Muscle layer of colon (tissue), 2 donors: ENCODE data around the gene KIF1A.

Experiments used
- H3K27ac ChIP-seq: one replicate; pipeline ENCODE4 v1.7.0; 2013; ENCODE audit warnings: low read depth, mild to moderate bottlenecking, low read length, moderate library complexity
- H3K27me3 ChIP-seq, 2 donors: one replicate each; pipeline ENCODE4 v1.7.0; 2013; ENCODE audit warnings: low read length in 2 of 2, mild to moderate bottlenecking in 2 of 2; ENCODE audit not compliant: insufficient read depth in 2 of 2, control insufficient read depth in 1 of 2
- H3K36me3 ChIP-seq: one replicate; pipeline ENCODE4 v1.7.0; 2013; ENCODE audit warnings: mild to moderate bottlenecking, low read length; ENCODE audit not compliant: insufficient read depth
- H3K4me1 ChIP-seq: one replicate; pipeline ENCODE4 v1.7.0; 2013; ENCODE audit warnings: mild to moderate bottlenecking, low read length; ENCODE audit not compliant: insufficient read depth
- H3K4me3 ChIP-seq, 2 donors: one replicate each; pipeline ENCODE4 v1.7.0; 2013; ENCODE audit warnings: low read length in 2 of 2, low read depth in 1 of 2, mild to moderate bottlenecking in 1 of 2, moderate library complexity in 1 of 2
- H3K9ac ChIP-seq: one replicate; pipeline ENCODE4 v1.7.0; 2013; ENCODE audit warnings: low read length
- H3K9me3 ChIP-seq: one replicate; pipeline ENCODE4 v1.7.0; 2013; ENCODE audit warnings: mild to moderate bottlenecking, low read length
- donor health status: abdominal sarcoma.
- donor health status: Adenocarcinoma of cecum.

The KIF1A gene

GRCh38 chr2:240819858-240820606 is at the start of gene KIF1A:
Gene KIF1A (minus strand): TSS chr2:240820219. CDS start chr2:240797752, 22,467 bp downstream.
- Histone ChIP-seq H3K4me3 (no peak within 1 kb of the TSS), H3K27ac (no peak within 1 kb of the TSS), H3K36me3 (no peaks in the 10 kb centered on the region), H3K4me1 (no peaks in the 10 kb centered on the region), H3K9ac (no peak within 1 kb of the TSS), H3K9me3 (peaks cover 5% of the 10 kb centered on the region), H3K27me3 (peaks cover 10 to 54% of the 10 kb centered on the region in 2 donors)

- no peak overlapping the region for H3K27ac ChIP-seq
Observed at GRCh38 chr2:240869109-240869955, 49.3 kb upstream of the KIF1A start.

GRCh38 chr2:240868286-240869108 is 48.5 kb upstream of the KIF1A start, which contains the start of gene AGXT:
Gene AGXT (plus strand): TSS chr2:240868824. CDS start chr2:240868866, 42 bp downstream.
- no peaks in the 10 kb centered on the region for H3K36me3 ChIP-seq
- H3K4me3 ChIP-seq = no peak within 1 kb of the TSS
- H3K9me3 ChIP-seq = no peaks in the 10 kb centered on the region
- peaks cover 0 to 4% of the 10 kb centered on the region in 2 donors for H3K27me3 ChIP-seq
- H3K4me1 ChIP-seq = no peaks in the 10 kb centered on the region
- H3K27ac ChIP-seq = no peak within 1 kb of the TSS
- H3K9ac ChIP-seq = no peak within 1 kb of the TSS

More at GRCh38 chr2:240869109-240869955, 49.3 kb upstream of the KIF1A start:
- Histone ChIP-seq H3K4me3 (no peak overlapping the region), H3K36me3 (no peaks in the 10 kb centered on the region), H3K9ac (no peak overlapping the region), H3K9me3 (no peaks in the 10 kb centered on the region), H3K4me1 (no peaks in the 10 kb centered on the region), H3K27me3 (peaks cover 0 to 4% of the 10 kb centered on the region in 2 donors)

GRCh38 chr2:240865391-240865790 is 45.4 kb upstream of the KIF1A start:
- Histone ChIP-seq H3K4me3 (no peak overlapping the region), H3K9ac (no peak overlapping the region), H3K27me3 (peaks cover 0 to 4% of the 10 kb centered on the region in 2 donors), H3K4me1 (no peaks in the 10 kb centered on the region), H3K27ac (no peak overlapping the region), H3K36me3 (no peaks in the 10 kb centered on the region), H3K9me3 (no peaks in the 10 kb centered on the region)

- no peak overlapping the region for H3K4me3 ChIP-seq
- H3K27ac ChIP-seq = no peak overlapping the region
- H3K36me3 ChIP-seq = no peaks in the 10 kb centered on the region
- H3K27me3 ChIP-seq = peaks cover 0 to 4% of the 10 kb centered on the region in 2 donors
- no peaks in the 10 kb centered on the region for H3K4me1 ChIP-seq
- H3K9me3 ChIP-seq = no peaks in the 10 kb centered on the region
- no peak overlapping the region for H3K9ac ChIP-seq
Observed at GRCh38 chr2:240864475-240864874, 44.5 kb upstream of the KIF1A start.

- no peaks in the 10 kb centered on the region for H3K9me3 ChIP-seq
- H3K4me1 ChIP-seq = no peaks in the 10 kb centered on the region
- no peaks in the 10 kb centered on the region for H3K36me3 ChIP-seq
- H3K4me3 ChIP-seq = no peak overlapping the region
- no peak overlapping the region for H3K9ac ChIP-seq
- H3K27me3 ChIP-seq = no peaks in the 10 kb centered on the region
- no peak overlapping the region for H3K27ac ChIP-seq
Observed at GRCh38 chr2:240861547-240861946, 41.5 kb upstream of the KIF1A start.

GRCh38 chr2:240858871-240859270 is 38.9 kb upstream of the KIF1A start:
- Histone ChIP-seq H3K27ac (no peak overlapping the region), H3K9me3 (no peaks in the 10 kb centered on the region), H3K4me1 (no peaks in the 10 kb centered on the region), H3K27me3 (no peaks in the 10 kb centered on the region), H3K4me3 (no peak overlapping the region), H3K36me3 (no peaks in the 10 kb centered on the region), H3K9ac (no peak overlapping the region)

GRCh38 chr2:240858321-240858720 is 38.3 kb upstream of the KIF1A start:
- no peak overlapping the region for H3K9ac ChIP-seq
- H3K36me3 ChIP-seq = no peaks in the 10 kb centered on the region
- H3K27ac ChIP-seq = no peak overlapping the region
- H3K27me3 ChIP-seq = no peaks in the 10 kb centered on the region
- H3K4me1 ChIP-seq = no peaks in the 10 kb centered on the region
- no peaks in the 10 kb centered on the region for H3K9me3 ChIP-seq
- H3K4me3 ChIP-seq = no peak overlapping the region

GRCh38 chr2:240857039-240858008 is 37.3 kb upstream of the KIF1A start:
- Histone ChIP-seq H3K9ac (no peak overlapping the region), H3K27me3 (no peaks in the 10 kb centered on the region), H3K4me1 (no peaks in the 10 kb centered on the region), H3K36me3 (no peaks in the 10 kb centered on the region), H3K4me3 (no peak overlapping the region), H3K27ac (no peak overlapping the region), H3K9me3 (no peaks in the 10 kb centered on the region)

- Histone ChIP-seq H3K4me3 (no peak overlapping the region), H3K27me3 (no peaks in the 10 kb centered on the region), H3K27ac (no peak overlapping the region), H3K36me3 (no peaks in the 10 kb centered on the region), H3K4me1 (no peaks in the 10 kb centered on the region), H3K9ac (no peak overlapping the region), H3K9me3 (no peaks in the 10 kb centered on the region)
Observed at GRCh38 chr2:240856151-240856980, 36.3 kb upstream of the KIF1A start.
